NOMO-1 treated with dmso at 0.1 percent for 144 hours (cell line): ENCODE results near the gene ZMIZ1.

Experiments used
- DNase-seq: peaks from one replicate; lab custom pipeline; 2025; ENCODE audit not compliant: unreplicated experiment; lab: John Stamatoyannopoulos, UW

ZMIZ1 gene

DNA sequence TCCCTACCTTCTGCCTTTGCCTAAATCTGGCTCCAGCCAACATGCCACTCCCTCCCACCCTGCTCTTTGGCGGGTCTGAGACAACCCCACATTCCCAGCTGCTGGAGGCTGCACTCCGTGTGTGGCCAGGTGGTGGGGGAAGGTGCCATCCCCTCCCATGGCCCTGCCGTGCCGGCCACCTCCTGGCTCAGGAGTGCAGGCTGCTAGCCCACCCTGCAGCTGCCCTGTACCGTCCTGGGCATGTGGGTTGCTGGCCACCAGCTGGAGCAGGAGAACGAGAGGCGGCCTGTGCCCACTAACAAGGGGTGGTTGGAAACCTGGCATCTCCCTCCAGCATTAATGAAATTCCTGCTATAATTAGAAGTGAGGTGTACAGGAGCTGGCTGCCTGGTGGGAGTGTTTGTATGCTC, 97.6 kb downstream of the ZMIZ1 start:
- DNase-seq: no peak

DNA sequence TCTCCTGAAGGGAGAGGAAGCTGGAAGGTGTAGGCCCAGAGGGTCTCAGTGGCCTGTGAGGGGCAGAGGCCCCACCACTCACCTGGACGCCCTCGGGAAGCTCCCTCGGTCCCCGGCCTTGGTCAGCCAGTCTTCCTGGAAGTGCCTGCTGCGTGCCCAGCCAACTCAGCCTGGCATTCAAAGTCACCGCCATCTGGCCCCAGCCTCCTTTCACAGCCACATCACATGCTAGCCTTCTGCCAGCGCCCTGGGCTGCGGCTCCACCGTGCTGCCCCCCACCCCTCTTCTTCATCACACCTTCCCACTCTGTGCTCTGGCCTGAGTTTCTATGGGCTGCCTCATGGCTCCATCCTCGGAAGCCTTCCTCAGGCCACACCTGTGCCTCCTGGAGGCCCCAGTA, 98.0 kb downstream of the ZMIZ1 start:
- DNase-seq: no peak

DNA sequence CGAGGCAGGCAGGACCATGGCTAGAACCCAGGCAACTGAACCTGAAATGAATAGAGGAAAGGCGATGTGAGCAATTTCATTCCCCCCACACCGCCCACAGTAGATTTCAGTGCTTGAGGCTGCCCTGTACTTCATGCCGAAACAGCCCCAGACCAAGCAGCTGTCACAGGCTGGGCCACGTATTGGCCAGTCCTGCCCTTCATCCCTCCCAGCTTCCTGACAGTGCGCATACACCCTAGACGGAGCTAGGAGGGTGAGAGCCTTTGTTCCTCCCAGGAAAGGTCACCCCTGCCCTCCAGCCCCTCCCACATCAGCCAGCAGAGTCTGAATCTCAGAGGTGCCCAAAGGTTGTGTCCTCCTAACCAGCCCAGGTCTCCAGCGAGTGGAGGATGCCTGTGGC, 98.8 kb downstream of the ZMIZ1 start:
- DNase-seq: no peak

DNA sequence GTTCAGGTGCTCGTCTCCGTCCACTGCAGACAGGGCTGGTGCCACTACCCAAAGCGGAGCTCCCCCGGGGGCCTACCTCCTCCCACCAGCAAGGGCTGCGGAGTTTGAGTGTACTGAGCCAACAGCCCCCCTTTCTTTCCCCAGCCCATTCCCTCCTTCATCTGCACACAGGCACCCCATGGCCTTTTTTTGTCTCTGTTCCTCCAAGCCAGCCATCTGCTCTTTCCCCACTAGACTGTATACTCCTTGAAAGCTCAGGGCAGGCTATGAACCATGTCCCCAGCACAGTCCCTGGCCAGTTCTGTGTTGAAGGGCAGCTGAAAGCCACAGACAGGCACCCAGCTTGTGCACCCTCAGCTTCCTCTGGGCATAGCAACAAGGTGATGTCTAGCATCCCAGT, 99.4 kb downstream of the ZMIZ1 start:
- DNase-seq: no peak

DNA sequence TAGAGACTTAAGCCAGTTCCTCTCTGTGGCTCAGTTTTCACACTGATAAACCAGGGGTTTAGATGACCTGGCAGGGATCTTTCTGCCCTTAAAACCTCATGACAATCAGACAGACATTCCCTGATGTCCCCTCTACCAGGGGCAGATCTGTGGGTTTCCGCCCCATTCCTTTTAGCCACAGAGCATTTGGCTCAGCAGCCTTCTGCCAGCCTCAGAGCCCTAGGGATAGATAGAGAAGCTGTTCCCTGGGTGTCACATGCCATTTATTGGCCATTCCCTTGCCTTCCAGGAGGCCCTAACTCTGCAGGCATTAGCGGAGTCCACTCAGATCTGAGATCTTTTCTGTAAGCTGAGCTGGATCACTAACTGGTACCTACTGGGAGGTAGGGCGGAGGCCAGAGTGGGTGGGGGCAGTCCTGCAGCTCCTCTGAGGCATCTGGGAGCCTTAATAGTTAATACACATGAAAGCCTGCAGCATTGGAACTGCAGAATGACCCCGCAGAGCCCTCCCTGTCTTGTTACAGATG, 101.5 kb downstream of the ZMIZ1 start:
- DNase-seq: no peak

DNA sequence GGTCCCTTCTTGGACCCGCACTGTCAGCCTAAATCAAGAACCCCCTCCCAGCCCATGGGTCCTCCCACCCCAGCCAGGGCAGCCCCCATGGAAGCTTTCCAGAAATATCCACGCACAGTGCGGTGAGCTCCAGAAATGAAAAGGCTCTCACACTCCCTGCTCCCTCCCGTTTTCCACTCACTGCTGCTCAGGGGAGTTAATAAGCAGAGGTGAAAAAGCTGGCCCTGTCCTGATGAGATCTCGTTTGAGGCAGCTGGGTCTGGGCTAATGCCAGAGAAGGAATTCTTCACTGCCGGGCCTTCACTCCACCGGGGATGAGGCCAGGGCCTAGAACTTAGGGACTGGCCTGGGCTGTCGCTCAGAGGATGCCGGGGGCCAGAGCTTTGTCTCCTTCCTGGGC, 102.2 kb downstream of the ZMIZ1 start:
- no peak for DNase-seq

DNA sequence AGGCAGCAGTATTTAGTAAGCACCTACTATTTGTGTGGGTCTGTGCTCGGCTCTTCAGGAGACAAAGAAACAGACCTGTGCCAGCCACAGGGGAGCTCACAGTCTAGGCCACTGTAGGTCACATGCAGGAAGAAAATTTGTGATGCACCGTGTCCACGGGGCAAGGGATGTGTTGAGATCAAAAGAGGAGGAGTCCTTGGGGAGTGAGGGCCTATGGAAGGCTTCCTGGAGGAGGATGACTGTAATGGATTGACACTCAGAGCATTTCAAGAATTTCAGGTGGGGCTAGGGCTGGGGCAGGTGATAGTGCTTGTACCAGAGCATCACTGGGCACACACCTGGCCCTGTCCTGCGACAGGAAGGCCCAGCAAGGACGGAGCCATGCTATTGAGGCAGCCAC, 102.7 kb downstream of the ZMIZ1 start:
- DNase-seq: no peak

DNA sequence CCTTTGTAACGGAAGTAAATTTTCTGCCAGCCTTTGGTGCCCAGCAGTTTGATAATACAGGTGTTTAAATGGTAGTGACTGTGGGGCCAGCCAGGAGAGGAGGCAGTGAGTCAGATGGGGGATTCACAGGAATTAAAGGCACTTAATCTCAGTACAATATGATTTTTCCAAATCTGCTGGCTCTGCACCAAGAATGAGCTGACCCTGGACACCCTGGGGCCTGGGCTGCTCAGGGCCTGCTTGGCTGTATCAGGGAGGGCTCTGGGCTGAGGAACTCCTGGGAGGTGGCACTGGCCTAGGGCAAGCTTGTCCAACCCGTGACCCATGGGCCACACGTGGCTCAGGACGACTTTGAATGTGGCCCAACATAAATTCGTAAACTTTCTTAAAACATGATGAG, 104.1 kb downstream of the ZMIZ1 start:
- no peak for DNase-seq

DNA sequence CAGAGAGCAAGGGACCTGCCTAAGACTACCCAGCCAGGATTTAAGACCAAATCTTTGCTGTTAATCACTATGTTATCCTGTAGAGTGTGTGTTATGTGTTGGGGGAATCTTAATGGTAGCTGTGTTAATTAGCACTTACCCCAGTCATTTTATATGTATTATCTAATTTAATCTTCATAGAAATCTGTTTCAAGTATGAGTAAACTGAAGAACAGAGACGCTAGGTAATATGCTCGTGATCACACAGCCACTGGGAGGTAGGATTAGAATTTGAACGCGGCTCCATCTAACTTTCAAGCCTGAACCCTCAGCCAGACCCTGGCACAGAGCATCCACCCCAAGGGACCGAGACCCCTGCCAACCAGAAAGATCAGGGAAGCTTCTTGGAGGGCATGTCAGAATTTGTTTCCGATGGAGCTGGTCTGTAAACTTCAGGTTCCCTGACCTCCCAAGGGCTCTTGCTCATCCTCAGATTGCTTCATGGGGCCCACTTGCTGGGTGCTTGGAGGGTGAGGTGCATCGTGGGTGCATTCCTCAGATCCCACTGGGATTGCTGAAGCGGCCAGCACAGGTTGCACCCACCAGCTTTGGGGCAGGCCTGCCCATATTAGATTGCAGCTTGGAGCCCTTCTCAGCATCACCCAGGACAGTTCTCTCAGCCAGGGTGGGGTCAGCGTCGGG, 105.0 kb downstream of the ZMIZ1 start:
- no peak for DNase-seq

DNA sequence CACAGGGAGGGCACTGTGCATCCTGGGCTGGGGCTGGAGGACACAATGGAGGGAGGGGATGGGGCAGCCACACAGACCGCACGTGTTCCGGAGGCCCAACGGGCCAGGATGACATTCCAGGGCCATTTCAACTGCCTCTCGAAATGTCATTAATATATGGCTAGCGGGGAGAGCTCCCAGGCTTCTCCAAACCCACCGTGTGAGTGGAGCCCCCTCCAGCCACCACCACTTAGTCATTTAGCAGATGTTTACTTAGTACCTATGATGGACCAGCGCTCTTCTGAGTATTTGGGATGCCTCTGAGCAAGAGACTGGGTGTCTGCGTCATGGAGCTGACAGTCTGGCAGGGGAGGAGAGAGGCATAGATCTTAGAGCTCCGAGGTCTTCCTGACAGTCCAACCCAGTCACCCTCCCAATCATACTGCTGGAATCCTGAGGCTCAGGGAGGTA, 107.3 kb downstream of the ZMIZ1 start:
- no peak for DNase-seq

DNA sequence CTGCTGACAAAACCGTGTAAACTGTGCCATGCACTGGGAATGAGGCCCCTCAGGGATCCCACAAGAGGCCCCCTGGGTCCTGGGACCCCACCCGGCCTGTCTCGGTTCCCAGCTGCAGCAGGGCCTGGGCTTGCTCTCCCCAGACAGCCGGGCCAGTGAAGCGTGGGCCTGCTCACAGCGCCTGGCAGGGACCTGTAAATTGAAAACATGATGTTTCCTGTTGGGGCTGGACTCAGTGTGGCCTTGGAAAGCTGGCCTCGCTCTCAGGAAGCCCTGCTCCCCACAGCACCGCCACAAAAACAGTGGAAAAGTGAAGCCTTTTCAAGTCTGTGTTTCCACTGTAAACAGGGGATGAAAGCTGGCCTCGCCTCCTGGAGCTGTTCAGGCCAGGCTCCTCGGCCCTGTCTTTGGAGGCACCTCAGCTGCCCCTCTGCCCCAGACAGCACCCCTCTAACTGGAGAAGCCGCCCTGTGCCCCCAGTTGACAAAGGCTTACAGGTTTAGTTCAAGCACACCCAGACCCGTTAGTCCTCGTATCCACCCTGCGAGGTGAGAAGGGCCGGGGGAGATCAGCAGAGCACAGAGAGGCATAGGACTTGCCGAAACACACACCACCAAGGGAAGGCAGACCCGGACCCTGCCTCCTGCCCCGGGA, 108.3 kb downstream of the ZMIZ1 start:
- no peak for DNase-seq

DNA sequence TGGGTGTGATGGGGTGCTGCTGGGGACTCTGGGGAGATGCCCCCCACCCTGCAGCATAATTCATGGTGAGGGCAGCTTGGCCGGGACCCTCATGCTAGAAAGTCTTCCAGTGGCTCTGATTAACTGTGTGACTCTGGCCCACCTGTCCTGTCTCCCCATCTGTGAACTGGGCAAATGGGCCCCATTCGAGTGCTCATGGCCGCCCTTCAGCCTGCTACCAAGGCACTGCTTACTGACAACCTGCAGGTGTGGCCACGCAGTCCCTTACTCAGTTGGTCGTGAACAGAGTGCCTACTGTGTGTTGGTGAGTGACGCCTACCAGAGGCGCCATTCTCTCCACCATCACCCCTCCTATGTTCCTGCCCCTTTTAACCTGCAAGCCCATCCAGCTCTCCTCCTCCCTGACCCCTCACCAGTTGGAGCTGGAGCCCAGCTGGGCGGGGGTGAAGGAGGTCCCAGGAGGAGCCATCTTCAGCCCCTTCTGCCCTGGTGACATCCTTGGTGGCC, 109.4 kb downstream of the ZMIZ1 start:
- DNase-seq: no peak

DNA sequence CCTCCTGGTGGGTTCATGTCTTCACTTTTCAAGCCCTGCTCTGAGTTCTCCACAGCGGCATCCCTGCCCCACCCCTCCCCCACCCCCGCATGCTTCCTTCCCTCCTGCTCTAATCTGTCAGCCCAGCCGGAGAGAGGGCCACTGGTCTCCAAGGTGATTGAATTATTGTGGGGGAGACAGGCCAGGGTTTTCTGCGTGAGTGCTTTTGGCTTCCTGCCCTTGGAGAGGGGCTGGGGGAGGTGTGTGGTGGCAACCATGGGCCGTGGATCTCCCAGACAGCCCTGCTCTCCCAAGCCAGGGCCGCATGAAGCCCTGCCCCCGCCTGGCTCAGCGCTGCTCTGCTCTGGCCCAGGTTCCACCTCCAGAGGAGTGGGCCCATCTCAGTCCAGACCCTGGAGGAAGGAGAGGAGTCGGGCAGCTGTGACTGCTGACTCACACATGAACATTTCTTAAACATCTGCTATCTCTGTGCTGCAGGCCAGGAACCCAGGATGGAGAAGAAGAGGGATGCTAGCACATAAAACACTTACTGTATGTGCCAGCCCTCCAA, 109.9 kb downstream of the ZMIZ1 start:
- no peak for DNase-seq

DNA sequence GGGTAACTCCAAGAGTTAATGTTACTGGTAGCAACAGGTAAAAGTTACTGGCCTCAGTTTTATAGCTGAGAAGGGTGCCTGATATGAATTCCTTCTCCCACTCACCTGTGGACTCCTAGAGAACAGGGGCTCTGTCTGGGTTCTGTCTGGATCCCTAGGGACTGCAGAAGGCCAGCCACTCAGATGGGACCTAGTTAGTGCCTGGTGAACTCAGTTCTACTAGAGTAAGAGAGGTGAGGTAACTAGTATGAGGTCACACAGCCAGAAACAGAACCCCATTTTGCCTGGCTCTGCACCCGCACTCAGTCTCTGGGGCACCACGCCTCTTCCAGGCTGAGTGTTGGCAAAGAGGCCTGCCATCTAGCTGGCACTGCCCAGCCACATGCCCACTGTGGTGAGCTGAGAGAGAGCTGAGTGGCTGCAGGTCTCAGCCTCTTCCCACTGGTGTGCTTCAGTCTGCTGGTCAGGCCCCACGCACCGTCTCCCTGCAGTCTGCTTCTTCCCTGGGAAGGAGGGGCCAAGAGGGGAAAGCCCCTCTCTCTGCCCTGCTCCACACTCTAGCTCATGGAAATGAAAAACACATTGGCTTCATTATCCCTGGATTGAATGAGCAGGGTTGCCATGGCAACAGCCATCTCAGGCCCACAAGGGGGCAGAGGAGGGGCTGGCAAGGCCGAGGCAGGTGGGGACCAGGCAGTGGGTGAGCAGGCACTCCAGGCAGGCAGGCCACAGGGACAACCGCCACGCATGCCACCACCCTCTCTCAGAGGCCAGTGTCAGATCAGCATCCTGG, 110.6 kb downstream of the ZMIZ1 start:
- DNase-seq: no peak

DNA sequence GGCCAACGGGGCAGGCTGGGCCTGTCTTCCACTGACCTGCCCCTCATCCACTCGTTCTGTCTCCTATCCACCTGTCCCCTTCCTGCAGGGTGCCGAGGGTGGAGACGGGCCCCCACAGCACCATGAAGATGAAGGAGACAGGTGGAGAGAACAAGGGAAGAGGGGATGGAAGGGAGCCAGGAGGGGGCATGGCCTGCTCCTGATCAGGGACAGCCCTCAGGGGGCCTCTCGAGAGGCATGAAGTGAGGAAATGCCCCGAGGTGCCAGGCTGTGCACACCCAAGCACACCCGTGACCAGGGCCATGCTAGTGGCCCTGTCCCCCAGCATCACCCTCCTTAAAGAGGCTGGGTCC, 111.2 kb downstream of the ZMIZ1 start:
- DNase-seq: no peak

DNA sequence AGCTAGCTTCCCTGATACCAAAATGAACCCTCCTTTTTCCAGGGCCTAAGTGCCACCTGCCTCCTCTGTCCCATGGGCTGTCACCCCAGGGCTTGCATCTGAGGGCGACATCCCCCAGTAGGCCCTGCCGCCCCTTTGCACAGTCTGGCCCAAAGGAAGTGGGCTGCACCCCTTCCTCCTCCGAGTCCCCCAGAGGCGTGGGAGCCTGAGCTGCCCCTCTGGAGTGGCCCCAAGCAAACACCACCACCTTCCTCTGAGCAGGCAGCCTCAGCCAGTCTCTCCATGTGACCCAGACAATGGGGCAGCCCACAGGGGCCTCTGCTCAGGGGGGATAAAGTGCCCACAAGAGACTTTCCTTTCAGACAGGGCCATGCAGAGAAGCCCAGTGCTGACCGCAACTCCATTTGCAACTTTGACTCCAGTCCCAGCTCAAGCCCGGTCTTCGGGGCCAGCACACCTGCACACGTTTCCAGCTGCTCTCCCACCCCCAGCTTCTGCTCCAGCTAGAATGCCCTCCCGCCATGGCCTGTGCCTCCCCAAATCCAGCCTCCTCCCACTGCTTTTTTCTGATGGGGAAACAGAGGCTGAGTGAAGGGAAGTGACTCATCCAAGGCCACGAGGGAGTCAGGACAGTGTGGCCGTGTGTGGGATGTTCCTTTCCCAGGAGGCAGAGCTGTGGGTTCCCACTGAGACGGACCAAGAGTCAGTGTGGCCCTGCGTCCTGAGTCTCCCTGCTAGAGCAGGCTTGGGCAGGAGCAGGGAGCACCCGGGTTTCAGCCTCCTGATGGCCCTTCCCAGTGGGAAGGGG, 111.9 kb downstream of the ZMIZ1 start:
- DNase-seq: no peak

DNA sequence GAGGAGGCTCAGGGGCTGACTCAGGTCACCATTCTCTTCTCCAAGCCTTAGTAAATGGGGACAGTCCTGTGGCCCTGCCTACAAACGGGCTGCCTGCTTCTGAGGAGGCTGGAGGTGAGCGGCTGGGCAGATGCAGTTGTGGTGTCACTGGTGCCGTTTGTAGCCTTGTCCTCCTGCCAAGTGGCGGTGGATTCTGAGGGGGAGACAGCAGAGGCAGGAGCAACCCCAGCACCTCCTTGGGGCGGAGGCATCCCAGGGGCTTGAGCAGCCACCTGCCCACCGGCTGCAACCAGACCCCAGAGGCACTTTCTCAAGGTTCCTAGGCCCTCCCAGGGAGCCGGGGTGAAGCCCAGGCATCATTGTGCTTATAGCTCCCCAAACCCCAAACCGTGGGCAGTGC, 112.5 kb downstream of the ZMIZ1 start:
- no peak for DNase-seq

DNA sequence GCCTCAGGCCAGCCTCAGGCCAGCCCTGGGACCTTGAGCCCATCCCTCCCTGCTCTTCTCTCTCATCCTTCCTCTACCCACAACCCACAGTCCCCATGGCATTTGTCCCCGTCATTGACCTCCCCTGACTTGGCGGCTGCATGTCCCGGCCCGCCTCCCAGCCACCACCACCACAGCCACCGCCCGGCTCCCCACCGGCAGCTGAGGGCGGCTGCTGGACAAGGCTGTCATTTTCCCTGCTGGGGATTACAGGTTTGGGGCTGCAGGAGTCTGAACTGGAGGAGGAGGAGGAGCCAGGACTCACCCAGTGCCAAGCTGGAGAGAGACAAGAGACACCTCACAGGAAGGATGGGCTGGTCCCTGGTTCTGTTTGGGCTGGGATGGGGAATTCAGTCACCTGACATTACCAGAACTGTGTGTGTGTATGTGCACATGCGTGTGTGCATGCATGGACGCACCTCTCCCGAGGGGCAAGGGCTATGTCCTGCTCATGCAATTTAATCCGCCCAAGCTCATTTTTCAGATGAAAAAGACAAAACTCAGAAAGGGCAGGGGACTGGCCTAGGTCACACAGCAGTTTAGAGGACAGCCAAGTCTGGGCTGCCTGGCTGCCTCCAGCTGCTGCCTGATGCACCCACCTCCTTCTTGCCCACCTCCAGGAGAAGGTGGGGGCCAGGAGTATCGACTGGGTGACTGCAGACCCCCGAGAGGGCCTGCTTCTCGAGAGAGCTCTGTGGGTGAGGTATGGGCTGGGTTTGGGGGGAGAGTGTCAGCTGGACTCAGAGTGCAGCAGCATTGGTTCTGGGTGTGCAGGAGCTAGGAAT, 113.1 kb downstream of the ZMIZ1 start:
- DNase-seq: no peak

DNA sequence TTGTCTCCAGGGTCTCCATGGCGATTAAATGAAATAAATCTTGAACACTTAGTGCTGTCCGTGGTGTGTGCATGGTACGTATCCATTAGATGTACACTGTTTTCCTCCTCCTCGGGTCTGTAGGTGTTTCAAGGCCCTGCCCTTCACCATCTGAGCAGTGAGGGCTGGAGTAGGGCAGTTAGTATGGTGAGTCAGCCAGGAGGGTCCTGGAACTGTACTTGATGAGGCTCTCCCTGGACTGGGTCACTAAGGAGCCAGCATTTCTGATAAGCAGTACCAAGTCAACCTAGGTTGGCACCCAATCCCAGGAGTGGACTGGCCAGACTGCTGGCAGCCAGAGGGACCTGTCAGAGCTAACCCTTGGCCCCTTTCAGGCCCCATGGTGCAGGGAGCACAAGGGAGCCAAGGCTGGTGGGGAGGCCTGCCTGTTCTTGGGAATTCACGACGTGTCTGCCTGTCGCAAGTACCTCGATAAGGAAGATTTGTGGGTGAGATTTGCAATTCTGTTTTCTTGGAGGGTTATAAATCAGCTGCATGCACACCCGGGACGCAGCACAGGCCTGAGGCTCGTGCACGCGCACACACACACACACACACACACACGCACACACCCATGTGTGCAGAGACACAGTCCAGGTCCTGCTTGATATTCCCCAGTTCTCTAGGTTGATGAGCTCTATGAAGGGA, 114.2 kb downstream of the ZMIZ1 start:
- no peak for DNase-seq
